Stimulated activated naive CD8-positive, alpha-beta T cell treated with anti-CD3 and anti-CD28 coated beads, Interleukin-15, amount 100 ng/mL, for 72 hours (primary cell): ENCODE data around the gene FRYL.
"Not testable (repeated sequence)": the region's sequence is repeated elsewhere in the genome, so short reads cannot be mapped to it uniquely, and the experiment has no call there.

Experiments used
- ATAC-seq: fragments of 150-1000 bp; cut with Tn5 transposase; 2 replicates; pipeline ENCODE4 v1.10.0; 2021; ENCODE audit warnings: mild to moderate bottlenecking, moderate library complexity
- DNase-seq, 2 donors: peaks; one replicate each; pipeline ENCODE4 v3.0.0; 2021 to 2022
- H3K27ac Mint-ChIP-seq, 2 donors: one replicate each; pipeline ENCODE4 v1.8.0; 2022; ENCODE audit warnings: mild to moderate bottlenecking in 2 of 2, mixed read lengths in 2 of 2, moderate library complexity in 2 of 2
- H3K27me3 Mint-ChIP-seq: one replicate; pipeline ENCODE4 v1.8.0; 2022; ENCODE audit warnings: mixed read lengths
- H3K4me1 Mint-ChIP-seq: one replicate; pipeline ENCODE4 v1.8.0; 2022; ENCODE audit warnings: mild to moderate bottlenecking, mixed read lengths
- H3K4me3 Mint-ChIP-seq, 2 donors: one replicate each; pipeline ENCODE4 v1.8.0; 2022; ENCODE audit warnings: mild to moderate bottlenecking in 2 of 2, mixed read lengths in 2 of 2, moderate library complexity in 1 of 2
- H3K9me3 Mint-ChIP-seq, 2 donors: one replicate each; pipeline ENCODE4 v1.8.0; 2022; ENCODE audit warnings: mixed read lengths in 2 of 2

The FRYL gene

GRCh38 chr4:48772556-48772955 is 7.5 kb downstream of the FRYL start:
- DNase-seq, result no peak
- H3K9me3 Mint-ChIP-seq, result no peaks in the 10 kb centered on the region
- no peak overlapping the region for H3K27ac Mint-ChIP-seq
- peaks cover 71% of the 10 kb centered on the region for H3K4me1 Mint-ChIP-seq
- ATAC-seq, result no peak
- no peaks in the 10 kb centered on the region for H3K27me3 Mint-ChIP-seq
- H3K4me3 Mint-ChIP-seq, result no peak overlapping the region

DNA sequence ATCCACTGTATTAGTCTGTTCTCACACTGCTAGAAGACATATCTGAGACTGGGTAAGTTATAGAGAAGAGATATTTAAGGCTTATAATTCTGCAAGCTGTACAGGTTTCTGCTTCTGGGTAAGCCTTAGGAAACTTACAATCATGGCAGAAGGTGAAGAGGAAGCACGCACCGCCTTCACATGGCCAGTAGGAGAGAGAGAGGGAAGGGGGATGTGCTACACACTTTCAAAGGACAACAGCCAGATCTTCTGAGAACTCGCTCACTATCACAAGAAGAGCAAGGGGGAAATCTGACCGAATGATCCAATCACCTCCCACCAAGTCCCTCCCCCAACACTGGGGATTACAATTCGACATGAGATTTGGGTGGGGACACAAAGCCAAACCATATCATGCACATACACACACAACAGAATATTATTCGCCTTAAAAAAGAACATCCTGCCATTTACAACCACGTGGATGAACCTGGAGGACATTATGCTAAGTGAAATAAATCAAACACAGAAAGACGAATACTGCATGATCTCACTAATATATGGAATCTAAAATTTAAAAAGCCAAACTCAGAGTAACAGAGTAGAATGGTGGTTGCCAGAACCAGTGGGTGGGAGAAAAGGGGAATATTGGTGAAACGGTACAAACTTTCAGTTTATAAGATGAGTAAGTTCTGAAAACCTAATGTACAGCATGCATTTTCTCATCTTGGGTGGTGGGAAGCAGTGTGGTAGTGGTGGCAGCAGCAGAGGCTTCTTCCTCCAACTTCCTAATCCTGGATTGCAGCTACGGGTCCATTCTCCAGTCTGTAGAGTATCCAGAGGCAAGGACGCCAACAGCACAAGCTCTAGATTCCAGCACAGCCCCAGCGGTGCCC is 12.8 kb downstream of the FRYL start:
- DNase-seq (no peak), ATAC-seq (peak; percentile 55)
- Mint-ChIP-seq H3K27me3 (no peaks in the 10 kb centered on the region), H3K9me3 (peaks cover 6 to 7% of the 10 kb centered on the region in 2 donors), H3K4me1 (peaks cover 59% of the 10 kb centered on the region), H3K4me3 (peak overlapping the region in 1 of 2 donors; percentile 4), H3K27ac (peak overlapping the region; percentile 21 to 39)

GRCh38 chr4:48766131-48766792 is 13.8 kb downstream of the FRYL start:
- Mint-ChIP-seq H3K9me3 (peaks cover 6 to 7% of the 10 kb centered on the region in 2 donors), H3K27ac (no peak overlapping the region), H3K4me3 (peak overlapping the region in 1 of 2 donors; percentile 9), H3K27me3 (no peaks in the 10 kb centered on the region), H3K4me1 (peaks cover 62% of the 10 kb centered on the region)
- DNase-seq, result no peak
- peak; percentile 66 for ATAC-seq

DNA sequence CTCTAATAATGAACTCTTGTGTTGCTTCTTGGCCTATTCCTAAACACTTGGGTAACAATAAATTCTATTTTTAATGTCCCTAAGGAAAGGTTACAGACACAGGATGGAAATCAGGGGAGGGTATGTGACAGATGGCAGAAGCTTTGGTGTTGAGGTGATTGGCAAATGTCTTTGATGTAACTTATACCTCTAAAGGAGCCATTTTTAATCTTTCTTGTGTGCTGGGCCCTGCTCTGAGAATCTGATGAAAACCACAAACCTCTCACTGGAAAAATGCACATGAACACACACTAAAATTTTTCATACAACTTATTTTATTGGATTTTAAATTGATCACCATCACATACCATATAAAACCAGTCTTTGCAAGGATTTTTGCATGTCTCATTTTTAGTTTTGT is 17.7 kb downstream of the FRYL start:
- H3K27ac Mint-ChIP-seq, result no peak overlapping the region
- peaks cover 43% of the 10 kb centered on the region for H3K4me1 Mint-ChIP-seq
- DNase-seq (no peak), ATAC-seq (no peak)
- H3K9me3 Mint-ChIP-seq, result peaks cover 6 to 7% of the 10 kb centered on the region in 2 donors
- no peaks in the 10 kb centered on the region for H3K27me3 Mint-ChIP-seq
- H3K4me3 Mint-ChIP-seq, result no peak overlapping the region

DNA sequence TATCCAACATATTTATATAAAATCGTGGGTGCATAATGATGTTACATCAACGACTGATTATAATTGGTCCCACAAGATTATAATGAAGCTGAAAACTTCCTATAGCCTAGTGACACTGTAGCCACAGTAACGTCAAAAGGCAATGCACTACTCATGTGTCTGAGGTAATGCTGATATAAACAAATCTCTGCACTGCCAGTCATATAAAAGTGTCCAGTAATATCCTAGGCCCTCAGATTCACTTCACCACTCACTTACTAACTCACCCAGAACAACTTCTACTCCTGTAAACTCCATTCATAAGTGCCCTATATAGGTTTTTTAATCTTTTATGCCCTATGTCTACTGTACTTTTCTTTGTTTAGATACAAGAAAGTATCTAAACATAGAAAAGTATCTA is 18.8 kb downstream of the FRYL start:
- peaks cover 0 to 7% of the 10 kb centered on the region in 2 donors for H3K9me3 Mint-ChIP-seq
- peaks cover 43% of the 10 kb centered on the region for H3K4me1 Mint-ChIP-seq
- H3K27me3 Mint-ChIP-seq, result no peaks in the 10 kb centered on the region
- H3K4me3 Mint-ChIP-seq, result no peak overlapping the region
- no peak overlapping the region for H3K27ac Mint-ChIP-seq
- DNase-seq (no peak), ATAC-seq (no peak)

- not testable (repeated sequence) for H3K27ac Mint-ChIP-seq, H3K27me3 Mint-ChIP-seq, H3K4me3 Mint-ChIP-seq, ATAC-seq, H3K9me3 Mint-ChIP-seq, DNase-seq
- H3K4me1 Mint-ChIP-seq, result peaks cover 46% of the 10 kb centered on the region
Observed at GRCh38 chr4:48758703-48759102, 21.4 kb downstream of the FRYL start.

- H3K27me3 Mint-ChIP-seq, result no peaks in the 10 kb centered on the region
- ATAC-seq (no peak), DNase-seq (no peak)
- peaks cover 8 to 10% of the 10 kb centered on the region in 2 donors for H3K9me3 Mint-ChIP-seq
- no peak overlapping the region for H3K4me3 Mint-ChIP-seq
- H3K4me1 Mint-ChIP-seq, result peaks cover 57% of the 10 kb centered on the region
- no peak overlapping the region for H3K27ac Mint-ChIP-seq
Observed at GRCh38 chr4:48756689-48757220, 23.3 kb downstream of the FRYL start.

DNA sequence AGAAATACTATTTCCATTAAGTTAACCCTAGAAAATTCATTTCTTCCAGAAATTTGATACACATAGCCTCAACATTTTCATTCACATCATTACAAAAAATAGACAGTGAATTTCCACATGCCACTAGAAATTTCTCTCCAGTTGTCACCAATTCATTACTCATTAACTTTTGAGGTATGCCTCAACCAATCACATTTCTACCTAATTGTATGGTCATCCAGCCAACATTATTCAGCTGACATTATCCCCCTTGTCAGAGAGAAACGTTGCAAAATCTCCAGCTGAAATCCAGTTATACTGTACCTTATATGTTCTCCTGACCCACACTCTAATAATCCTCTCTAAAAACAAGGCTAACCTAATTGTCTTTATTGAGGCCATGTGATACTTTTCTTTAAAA is 24.8 kb downstream of the FRYL start:
- Mint-ChIP-seq H3K4me3 (no peak overlapping the region), H3K27me3 (no peaks in the 10 kb centered on the region), H3K9me3 (peaks cover 8 to 10% of the 10 kb centered on the region in 2 donors), H3K27ac (no peak overlapping the region), H3K4me1 (peaks cover 67% of the 10 kb centered on the region)
- DNase-seq (no peak), ATAC-seq (no peak)

GRCh38 chr4:48753159-48753558 is 26.9 kb downstream of the FRYL start:
- no peaks in the 10 kb centered on the region for H3K27me3 Mint-ChIP-seq
- H3K4me3 Mint-ChIP-seq, result no peak overlapping the region
- DNase-seq (no peak), ATAC-seq (no peak)
- H3K4me1 Mint-ChIP-seq, result peaks cover 84% of the 10 kb centered on the region
- peak overlapping the region in 1 of 2 donors; percentile 46 for H3K27ac Mint-ChIP-seq
- peaks cover 8 to 10% of the 10 kb centered on the region in 2 donors for H3K9me3 Mint-ChIP-seq

GRCh38 chr4:48752726-48753125 is 27.4 kb downstream of the FRYL start:
- Mint-ChIP-seq H3K27me3 (no peaks in the 10 kb centered on the region), H3K27ac (no peak overlapping the region), H3K4me1 (peaks cover 88% of the 10 kb centered on the region), H3K9me3 (peaks cover 8 to 10% of the 10 kb centered on the region in 2 donors), H3K4me3 (no peak overlapping the region)
- ATAC-seq (no peak), DNase-seq (no peak)

DNA sequence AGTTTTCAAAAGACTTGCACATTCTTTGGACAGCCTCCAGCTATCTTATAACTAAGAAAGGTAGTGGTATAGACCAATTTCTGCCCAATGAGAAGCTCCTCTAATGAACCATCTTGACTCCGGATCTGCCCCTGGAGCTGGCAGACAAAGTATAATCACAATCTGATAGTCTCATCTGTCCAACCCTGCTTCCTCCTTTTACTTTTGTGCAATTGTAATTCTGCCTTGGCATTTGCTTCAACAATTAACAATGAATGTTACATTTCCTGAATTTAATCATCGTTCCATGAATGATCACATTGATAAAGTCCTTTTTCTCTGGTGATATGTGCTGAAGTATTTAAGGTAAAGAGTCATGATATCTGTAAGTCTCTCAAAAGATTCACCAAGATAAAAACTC is 27.8 kb downstream of the FRYL start:
- DNase-seq, result no peak
- Mint-ChIP-seq H3K4me1 (peaks cover 87% of the 10 kb centered on the region), H3K27ac (no peak overlapping the region), H3K9me3 (peaks cover 8 to 10% of the 10 kb centered on the region in 2 donors), H3K27me3 (no peaks in the 10 kb centered on the region), H3K4me3 (no peak overlapping the region)
- no peak for ATAC-seq

DNA sequence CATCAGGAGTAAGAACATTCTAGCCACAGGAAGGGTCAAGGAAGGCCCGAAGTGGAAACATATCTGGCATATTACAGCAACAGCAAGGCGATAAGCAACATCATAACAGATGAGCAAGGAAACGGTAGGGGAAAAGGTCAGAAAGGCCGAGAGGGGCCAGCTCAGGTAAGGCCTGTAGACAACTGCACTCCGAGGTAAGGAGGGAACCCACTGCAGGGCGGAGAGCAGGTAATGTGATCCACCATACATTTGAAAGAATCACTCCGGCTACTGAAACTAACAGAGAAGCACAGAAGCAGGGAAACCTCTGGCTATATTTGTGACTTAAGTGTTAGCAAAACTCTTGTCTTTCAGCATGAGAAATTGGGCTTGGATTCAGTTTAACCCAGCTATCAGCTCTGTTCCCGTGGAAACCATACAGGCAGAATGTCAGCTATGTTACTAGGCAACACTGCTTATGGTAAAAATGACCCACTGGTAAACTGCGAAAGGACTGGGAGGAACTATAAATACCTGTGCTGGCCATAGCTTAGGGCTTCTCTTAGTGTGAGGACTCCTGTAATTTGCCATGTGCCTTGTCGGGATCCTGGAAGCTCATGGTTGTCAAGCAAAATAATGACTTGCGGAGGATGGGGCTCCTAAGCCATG is 31.0 kb downstream of the FRYL start:
- DNase-seq, result no peak
- Mint-ChIP-seq H3K27ac (no peak overlapping the region), H3K4me1 (peaks cover 88% of the 10 kb centered on the region), H3K4me3 (no peak overlapping the region), H3K9me3 (no peaks in the 10 kb centered on the region), H3K27me3 (no peaks in the 10 kb centered on the region)
- ATAC-seq, result no peak

DNA sequence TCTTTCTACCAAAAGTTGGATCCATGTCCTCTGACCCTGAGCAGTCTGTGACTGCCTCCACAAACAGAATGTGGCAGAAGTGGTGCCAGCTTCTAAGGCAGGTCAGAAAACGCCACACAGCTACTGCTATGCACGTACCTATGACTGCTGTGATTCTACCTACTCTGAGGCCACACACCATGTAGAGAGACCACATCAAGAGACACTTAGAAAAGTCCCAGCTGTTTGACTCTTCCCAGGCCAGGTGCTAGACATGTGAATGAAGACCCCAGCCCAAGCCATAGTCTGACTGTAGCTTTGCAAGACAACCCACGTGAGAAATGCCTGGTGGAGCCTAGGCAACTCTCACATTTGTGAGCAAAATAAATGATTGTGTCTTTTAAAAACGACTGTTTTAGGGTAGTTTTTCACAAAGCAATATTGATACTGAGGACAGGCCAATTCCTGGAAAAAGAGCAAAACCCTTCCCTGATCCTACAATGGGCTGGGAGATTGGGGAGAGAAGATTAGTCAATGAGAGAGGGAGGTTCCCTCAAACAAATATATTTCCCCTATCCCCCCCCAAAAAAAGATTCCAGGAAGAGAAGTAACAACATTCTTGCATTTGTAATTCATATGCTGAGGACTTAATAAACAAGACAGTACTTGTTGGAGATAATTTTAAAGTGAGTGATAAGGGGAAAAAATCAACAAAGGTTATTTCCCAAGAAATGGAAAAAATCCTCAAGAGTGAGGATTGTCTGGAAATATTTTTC is 33.3 kb downstream of the FRYL start:
- peak overlapping the region; percentile 27 to 46 for H3K4me3 Mint-ChIP-seq
- peaks cover 87% of the 10 kb centered on the region for H3K4me1 Mint-ChIP-seq
- peak overlapping the region in 1 of 2 donors; percentile 73 for H3K27ac Mint-ChIP-seq
- H3K9me3 Mint-ChIP-seq, result no peaks in the 10 kb centered on the region
- DNase-seq (no peak), ATAC-seq (peak; percentile 83)
- no peaks in the 10 kb centered on the region for H3K27me3 Mint-ChIP-seq

DNA sequence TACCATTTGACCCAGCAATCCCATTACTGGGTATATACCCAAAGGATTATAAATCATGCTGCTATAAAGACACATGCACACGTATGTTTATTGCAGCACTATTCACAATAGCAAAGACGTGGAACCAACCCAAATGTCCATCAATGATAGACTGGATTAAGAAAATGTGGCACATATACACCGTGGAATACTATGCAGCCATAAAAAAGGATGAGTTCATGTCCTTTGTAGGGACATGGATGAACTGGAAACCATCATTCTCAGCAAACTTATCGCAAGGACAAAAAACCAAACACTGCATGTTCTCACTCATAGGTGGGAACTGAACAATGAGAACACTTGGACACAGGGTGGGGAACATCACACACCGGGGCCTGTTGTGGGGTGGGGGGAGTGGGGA is 34.9 kb downstream of the FRYL start:
- H3K9me3 Mint-ChIP-seq, H3K27me3 Mint-ChIP-seq, ATAC-seq, H3K4me3 Mint-ChIP-seq, H3K27ac Mint-ChIP-seq, DNase-seq: not testable (repeated sequence)
- peaks cover 87% of the 10 kb centered on the region for H3K4me1 Mint-ChIP-seq

DNA sequence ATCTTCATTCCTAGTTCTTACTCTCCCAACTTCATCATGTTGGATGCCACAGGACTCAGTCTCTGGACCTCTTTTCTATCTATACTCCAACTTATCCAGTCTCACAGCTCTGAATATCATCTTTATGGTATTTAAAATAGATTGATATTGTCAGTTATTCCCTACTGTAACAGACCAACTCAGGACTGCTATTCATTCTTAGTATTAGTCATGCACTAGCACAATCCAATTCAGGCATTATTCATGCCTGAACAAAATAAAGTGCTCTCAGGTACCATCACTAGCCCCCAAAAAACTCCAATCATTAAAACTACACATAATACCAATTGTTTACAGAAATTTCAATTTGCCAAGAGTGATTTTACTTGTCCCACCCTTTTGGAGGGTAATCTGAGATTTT is 37.7 kb downstream of the FRYL start:
- peak overlapping the region in 1 of 2 donors; percentile 3 for H3K27ac Mint-ChIP-seq
- no peak overlapping the region for H3K4me3 Mint-ChIP-seq
- no peak for ATAC-seq

More for the DNA sequence above, 37.7 kb downstream of the FRYL start:
- no peaks in the 10 kb centered on the region for H3K27me3 Mint-ChIP-seq
- H3K9me3 Mint-ChIP-seq, result no peaks in the 10 kb centered on the region
- H3K4me1 Mint-ChIP-seq, result peaks cover 86% of the 10 kb centered on the region
- no peak for DNase-seq
